ENCODE results near the gene USH1G. TPM values are rescaled to one million over a fixed set of nuclear protein-coding genes. Genes with fewer than 3 reads are reported as not detected.

Gene USH1G
- total RNA-seq, 2 donors from 2014 or later = 1.1 TPM; not detected in 1

DNA sequence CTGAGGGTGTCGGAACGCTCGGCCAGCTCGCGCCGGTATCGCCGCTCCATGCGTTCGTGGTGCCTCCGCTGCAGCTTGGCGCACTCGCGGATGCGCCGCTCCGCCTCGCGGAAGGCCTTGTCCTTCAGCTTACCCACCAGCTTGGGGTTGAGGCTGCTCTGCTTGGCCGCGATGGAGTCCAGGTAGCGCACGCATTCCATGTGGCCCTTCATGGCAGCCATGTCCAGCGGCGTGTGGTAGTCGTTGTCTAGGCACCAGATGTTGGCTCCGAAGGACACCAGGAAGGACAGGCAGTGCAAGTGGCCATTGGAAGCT lies 2.8 kb downstream of the USH1G start:
- no peak overlapping the region for H3K4me3 ChIP-seq
- 86% methylated on average over 26 of the region's 27 CpGs for WGBS
- no peaks in the 10 kb centered on the region for H3K36me3 ChIP-seq
- H3K27ac ChIP-seq = no peak overlapping the region
- H3K9me3 ChIP-seq = no peaks in the 10 kb centered on the region
- H3K4me1 ChIP-seq (replicated peaks) = peaks cover 7% of the 10 kb centered on the region
- TF ChIP-seq POLR2AphosphoS5 (IDR thresholded peaks at IDR 0.05) (no peak), POLR2A (IDR thresholded peaks at IDR 0.05) (no peak)
- TF ChIP-seq, protein P1, sequence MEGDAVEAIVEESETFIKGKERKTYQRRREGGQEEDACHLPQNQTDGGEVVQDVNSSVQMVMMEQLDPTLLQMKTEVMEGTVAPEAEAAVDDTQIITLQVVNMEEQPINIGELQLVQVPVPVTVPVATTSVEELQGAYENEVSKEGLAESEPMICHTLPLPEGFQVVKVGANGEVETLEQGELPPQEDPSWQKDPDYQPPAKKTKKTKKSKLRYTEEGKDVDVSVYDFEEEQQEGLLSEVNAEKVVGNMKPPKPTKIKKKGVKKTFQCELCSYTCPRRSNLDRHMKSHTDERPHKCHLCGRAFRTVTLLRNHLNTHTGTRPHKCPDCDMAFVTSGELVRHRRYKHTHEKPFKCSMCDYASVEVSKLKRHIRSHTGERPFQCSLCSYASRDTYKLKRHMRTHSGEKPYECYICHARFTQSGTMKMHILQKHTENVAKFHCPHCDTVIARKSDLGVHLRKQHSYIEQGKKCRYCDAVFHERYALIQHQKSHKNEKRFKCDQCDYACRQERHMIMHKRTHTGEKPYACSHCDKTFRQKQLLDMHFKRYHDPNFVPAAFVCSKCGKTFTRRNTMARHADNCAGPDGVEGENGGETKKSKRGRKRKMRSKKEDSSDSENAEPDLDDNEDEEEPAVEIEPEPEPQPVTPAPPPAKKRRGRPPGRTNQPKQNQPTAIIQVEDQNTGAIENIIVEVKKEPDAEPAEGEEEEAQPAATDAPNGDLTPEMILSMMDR (IDR thresholded peaks at IDR 0.05) = no peak
- no peak for DNase-seq (ENCODE audit: low spot score)
- intact Hi-C loops (cut with DNase I) = no loop called here
- peaks cover 18% of the 10 kb centered on the region for H3K27me3 ChIP-seq (replicated peaks; ENCODE audit: insufficient read depth)

DNA sequence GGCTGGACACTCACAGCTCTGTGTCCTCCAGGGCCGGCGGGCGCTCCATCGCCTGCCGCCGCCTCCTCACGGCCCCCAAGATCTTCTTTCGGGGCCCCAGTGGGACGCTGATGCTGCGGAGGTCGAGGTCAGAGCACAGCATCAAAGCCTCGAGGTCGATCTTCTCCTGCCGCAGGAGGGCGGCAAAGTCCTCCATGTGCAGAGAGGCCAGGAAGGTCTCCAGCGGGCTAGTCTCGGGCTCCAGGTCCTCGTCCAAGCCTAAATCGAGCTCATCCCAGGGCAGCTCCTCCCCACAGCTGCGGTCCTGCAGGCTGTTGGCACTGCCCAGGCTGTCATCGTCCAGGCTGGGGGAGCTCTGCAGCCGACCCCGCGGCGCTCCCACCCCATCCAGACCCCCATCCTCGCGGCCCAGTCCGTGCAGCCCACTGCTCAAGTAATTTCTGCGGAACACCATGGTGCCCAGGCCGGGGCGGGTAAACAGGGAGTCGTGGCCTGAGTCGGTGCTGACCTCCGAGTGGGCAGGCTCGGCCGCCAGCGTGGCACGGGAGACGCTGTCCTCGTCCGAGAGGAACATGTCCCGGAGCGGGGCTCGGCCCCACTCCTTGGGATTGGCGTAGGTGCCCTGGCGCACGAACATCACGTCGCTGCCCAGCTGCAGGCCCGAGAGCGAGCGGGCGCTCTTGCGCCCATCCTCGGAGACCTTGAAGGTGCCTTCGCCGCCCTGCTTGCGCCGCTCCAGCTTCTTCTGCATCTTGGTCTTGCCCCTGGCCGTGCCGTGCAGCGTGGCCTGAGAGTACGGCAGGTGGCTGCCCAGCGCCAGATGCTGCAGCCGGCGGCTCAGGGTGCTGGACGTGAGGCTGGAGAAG lies 3.4 kb downstream of the USH1G start:
- no peak overlapping the region for H3K4me3 ChIP-seq
- peaks cover 7% of the 10 kb centered on the region for H3K4me1 ChIP-seq (replicated peaks)
- no peaks in the 10 kb centered on the region for H3K36me3 ChIP-seq
- intact Hi-C loops (cut with DNase I) = no loop called here
- peaks cover 12% of the 10 kb centered on the region for H3K27me3 ChIP-seq (replicated peaks; ENCODE audit: insufficient read depth)
- no peaks in the 10 kb centered on the region for H3K9me3 ChIP-seq
- H3K27ac ChIP-seq = no peak overlapping the region
- TF ChIP-seq POLR2AphosphoS5 (IDR thresholded peaks at IDR 0.05) (no peak), POLR2A (IDR thresholded peaks at IDR 0.05) (no peak)
- TF ChIP-seq, protein P1 (IDR thresholded peaks at IDR 0.05) = no peak
- 86% methylated on average over 63 of the region's 67 CpGs for WGBS
- no peak for DNase-seq (ENCODE audit: low spot score)

DNA sequence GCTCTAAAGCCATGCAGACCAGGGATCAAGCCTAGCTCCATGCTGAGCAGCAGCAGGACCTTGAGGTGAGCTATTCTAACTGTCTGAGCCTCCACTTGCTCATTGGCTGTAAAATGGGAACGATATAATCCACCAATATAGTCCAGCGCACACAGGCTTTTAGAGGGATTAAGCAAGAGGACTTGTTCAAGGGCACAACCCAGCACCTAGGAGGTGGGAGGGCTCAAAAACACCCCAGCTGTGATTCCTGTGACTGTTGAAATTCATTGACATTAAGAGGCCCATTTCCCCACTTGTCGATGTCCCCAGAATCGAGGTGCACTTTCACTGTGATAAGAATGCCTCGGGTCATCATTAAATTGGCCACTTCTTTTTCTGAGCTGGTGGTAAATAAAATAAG lies 4.1 kb downstream of the USH1G start:
- H3K27me3 ChIP-seq (replicated peaks; ENCODE audit: insufficient read depth) = peaks cover 5% of the 10 kb centered on the region
- intact Hi-C loops (cut with DNase I) = no loop called here
- no peak overlapping the region for H3K4me3 ChIP-seq
- no peak for DNase-seq (ENCODE audit: low spot score)
- H3K4me1 ChIP-seq (replicated peaks) = peaks cover 3% of the 10 kb centered on the region
- no peaks in the 10 kb centered on the region for H3K9me3 ChIP-seq
- 90% methylated on average over 5 of the region's 5 CpGs for WGBS
- TF ChIP-seq POLR2AphosphoS5 (IDR thresholded peaks at IDR 0.05) = no peak
- TF ChIP-seq, protein P1 (IDR thresholded peaks at IDR 0.05) = no peak
- no peak for TF ChIP-seq POLR2A (IDR thresholded peaks at IDR 0.05)
- H3K36me3 ChIP-seq = no peaks in the 10 kb centered on the region
- no peak overlapping the region for H3K27ac ChIP-seq

DNA sequence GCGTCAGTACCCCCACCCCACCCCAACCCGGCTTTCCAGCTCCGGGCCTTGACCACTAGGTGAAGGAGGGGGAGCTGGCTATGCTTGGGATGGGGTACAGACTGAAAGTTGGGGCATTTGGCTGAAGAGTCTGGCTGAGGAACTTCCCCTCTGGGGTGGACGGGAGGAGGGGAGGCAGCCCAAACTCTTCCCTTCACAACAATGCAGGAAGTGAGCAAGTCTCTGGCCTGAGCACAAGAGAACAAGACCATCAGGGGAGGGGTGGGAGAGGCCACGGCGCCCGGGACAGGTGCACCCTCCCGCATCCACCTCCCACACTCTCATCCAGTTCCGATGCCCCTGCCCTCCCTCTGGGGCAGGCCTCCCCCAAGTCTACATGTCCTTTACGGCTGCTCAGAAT lies 5.6 kb downstream of the USH1G start:
- WGBS = 59% methylated on average over 10 of the region's 10 CpGs
- H3K27me3 ChIP-seq (replicated peaks; ENCODE audit: insufficient read depth) = peaks cover 2% of the 10 kb centered on the region
- intact Hi-C loops (cut with DNase I) = no loop called here

More for the DNA sequence above, 5.6 kb downstream of the USH1G start:
- Histone ChIP-seq H3K4me3 (no peak overlapping the region), H3K27ac (no peak overlapping the region), H3K9me3 (no peaks in the 10 kb centered on the region), H3K4me1 (replicated peaks) (no peaks in the 10 kb centered on the region), H3K36me3 (no peaks in the 10 kb centered on the region)
- no peak for DNase-seq (ENCODE audit: low spot score)
- TF ChIP-seq POLR2AphosphoS5 (IDR thresholded peaks at IDR 0.05) (no peak), POLR2A (IDR thresholded peaks at IDR 0.05) (no peak)
- TF ChIP-seq, protein P1 (IDR thresholded peaks at IDR 0.05) = no peak
